ENCODE measurements around the gene TTC21A. TPM values are rescaled to one million over a fixed set of nuclear protein-coding genes. Genes with fewer than 3 reads are reported as not detected.

Gene TTC21A
- total and polyA plus RNA-seq, 2 donors from 2014 or later = 4.8 to 14.1 TPM

GRCh38 chr3:39103324-39103693 is 4.2 kb upstream of the TTC21A start:
- Histone ChIP-seq H3K4me1 (ENCODE audit: control insufficient read depth in 2 of 3, insufficient read depth in 2 of 3, low read depth in 1 of 3, low read length in 3 of 3) (peaks cover 0 to 29% (median 13%) of the 10 kb centered on the region in 3 donors), H3K9ac (ENCODE audit: low read length in 3 of 3) (no peak overlapping the region), H3K4me3 (ENCODE audit: low read length in 3 of 3) (no peak overlapping the region), H3K27ac (ENCODE audit: low read depth in 2 of 2, low read length in 2 of 2) (no peak overlapping the region), H3K27me3 (ENCODE audit: control insufficient read depth, insufficient read depth, low read length) (no peaks in the 10 kb centered on the region), H3K9me3 (ENCODE audit: control insufficient read depth in 2 of 3, insufficient read depth in 1 of 3, low read length in 3 of 3) (no peaks in the 10 kb centered on the region), H3K36me3 (ENCODE audit: control insufficient read depth in 2 of 3, insufficient read depth in 3 of 3, low read length in 3 of 3) (peaks cover 0 to 18% (median 14%) of the 10 kb centered on the region in 3 donors)
- TF ChIP-seq CTCF (IDR thresholded peaks at IDR 0.05; ENCODE audit: borderline replicate concordance, extremely low read depth, insufficient read depth) = no peak
- FAIRE-seq = no peak
- intact Hi-C loops (cut with DNase I) = no loop called here
- no peak for DNase-seq

- Histone ChIP-seq H3K27ac (ENCODE audit: low read depth in 2 of 2, low read length in 2 of 2) (no peak overlapping the region), H3K4me3 (ENCODE audit: low read length in 3 of 3) (no peak overlapping the region), H3K9me3 (ENCODE audit: control insufficient read depth in 2 of 3, insufficient read depth in 1 of 3, low read length in 3 of 3) (no peaks in the 10 kb centered on the region), H3K9ac (ENCODE audit: low read length in 3 of 3) (no peak overlapping the region), H3K36me3 (ENCODE audit: control insufficient read depth in 2 of 3, insufficient read depth in 3 of 3, low read length in 3 of 3) (peaks cover 0 to 12% (median 7%) of the 10 kb centered on the region in 3 donors), H3K27me3 (ENCODE audit: control insufficient read depth, insufficient read depth, low read length) (no peaks in the 10 kb centered on the region), H3K4me1 (ENCODE audit: control insufficient read depth in 2 of 3, insufficient read depth in 2 of 3, low read depth in 1 of 3, low read length in 3 of 3) (peaks cover 0 to 30% (median 13%) of the 10 kb centered on the region in 3 donors)
- DNase-seq (no peak), FAIRE-seq (no peak)
- intact Hi-C loops (cut with DNase I) = no loop called here
- no peak for TF ChIP-seq CTCF (IDR thresholded peaks at IDR 0.05; ENCODE audit: borderline replicate concordance, extremely low read depth, insufficient read depth)
Measured at GRCh38 chr3:39103791-39104552, 3.5 kb upstream of the TTC21A start.

GRCh38 chr3:39104961-39105686 is 2.4 kb upstream of the TTC21A start:
- peak overlapping the region in 1 of 3 donors; percentile 96 for H3K4me3 ChIP-seq (ENCODE audit: low read length in 3 of 3)
- FAIRE-seq = no peak

More at GRCh38 chr3:39104961-39105686, 2.4 kb upstream of the TTC21A start:
- H3K27me3 ChIP-seq (ENCODE audit: control insufficient read depth, insufficient read depth, low read length) = no peaks in the 10 kb centered on the region
- TF ChIP-seq CTCF (IDR thresholded peaks at IDR 0.05; ENCODE audit: borderline replicate concordance, extremely low read depth, insufficient read depth) = no peak
- DNase-seq = no peak
- H3K27ac ChIP-seq (ENCODE audit: low read depth in 2 of 2, low read length in 2 of 2) = no peak overlapping the region
- H3K9me3 ChIP-seq (ENCODE audit: control insufficient read depth in 2 of 3, insufficient read depth in 1 of 3, low read length in 3 of 3) = no peaks in the 10 kb centered on the region
- peak overlapping the region in 1 of 3 donors; percentile 93 for H3K9ac ChIP-seq (ENCODE audit: low read length in 3 of 3)
- peaks cover 0 to 4% (median 2%) of the 10 kb centered on the region in 3 donors for H3K36me3 ChIP-seq (ENCODE audit: control insufficient read depth in 2 of 3, insufficient read depth in 3 of 3, low read length in 3 of 3)
- peaks cover 0 to 30% (median 13%) of the 10 kb centered on the region in 3 donors for H3K4me1 ChIP-seq (ENCODE audit: control insufficient read depth in 2 of 3, insufficient read depth in 2 of 3, low read depth in 1 of 3, low read length in 3 of 3)
- intact Hi-C loops (cut with DNase I) = no loop called here

Measured in kidney (tissue), 14 donors.